Measurements from ENCODE around the gene ITFG1. TPM values are rescaled to one million over a fixed set of nuclear protein-coding genes. Genes with fewer than 3 reads are reported as not detected.

ITFG1 gene
- total RNA-seq, 1 experiment from 2014 or later, result 20.0 TPM

DNA sequence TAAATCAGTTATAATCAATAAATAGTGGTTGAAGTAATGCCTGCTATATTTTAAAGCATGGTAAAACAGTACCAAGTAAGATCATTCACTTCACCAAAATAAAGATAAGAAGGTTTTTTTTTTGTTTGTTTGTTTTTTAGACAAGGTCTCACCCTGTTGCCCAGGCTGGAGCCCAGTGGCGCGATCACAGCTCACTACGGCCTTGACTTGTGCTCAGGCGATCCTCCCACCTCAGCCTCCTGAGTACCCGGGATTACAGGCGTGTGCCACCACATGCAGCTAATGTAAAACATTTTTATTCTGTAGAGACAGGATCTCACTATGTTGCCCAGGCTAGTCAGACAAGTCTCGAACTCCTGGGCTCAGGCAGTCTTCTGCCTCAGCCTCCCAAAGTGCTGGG lies 232.6 kb downstream of the ITFG1 start:
- Histone ChIP-seq H3K9me3 (ENCODE audit: low read length) (no peaks in the 10 kb centered on the region), H2AFZ (ENCODE audit: low read length) (no peak overlapping the region), H3K9ac (ENCODE audit: low read length) (no peak overlapping the region), H3K4me3 (ENCODE audit: low read length) (no peak overlapping the region), H3K4me2 (ENCODE audit: low read length) (no peak overlapping the region), H3K27me3 (ENCODE audit: low read length) (no peaks in the 10 kb centered on the region), H3K9me2 (replicated peaks; ENCODE audit: low read length) (no peaks in the 10 kb centered on the region), H3K4me1 (ENCODE audit: insufficient read depth, low read length) (no peaks in the 10 kb centered on the region), H3K79me2 (ENCODE audit: low read length) (no peaks in the 10 kb centered on the region), H3K27ac (ENCODE audit: low read length) (no peak overlapping the region), H3K36me3 (ENCODE audit: low read depth, low read length) (no peaks in the 10 kb centered on the region), H4K20me1 (ENCODE audit: low read length) (no peaks in the 10 kb centered on the region), H3F3A (ENCODE audit: low read length, unreplicated experiment) (no peaks in the 10 kb centered on the region)
- TF ChIP-seq, protein P1, sequence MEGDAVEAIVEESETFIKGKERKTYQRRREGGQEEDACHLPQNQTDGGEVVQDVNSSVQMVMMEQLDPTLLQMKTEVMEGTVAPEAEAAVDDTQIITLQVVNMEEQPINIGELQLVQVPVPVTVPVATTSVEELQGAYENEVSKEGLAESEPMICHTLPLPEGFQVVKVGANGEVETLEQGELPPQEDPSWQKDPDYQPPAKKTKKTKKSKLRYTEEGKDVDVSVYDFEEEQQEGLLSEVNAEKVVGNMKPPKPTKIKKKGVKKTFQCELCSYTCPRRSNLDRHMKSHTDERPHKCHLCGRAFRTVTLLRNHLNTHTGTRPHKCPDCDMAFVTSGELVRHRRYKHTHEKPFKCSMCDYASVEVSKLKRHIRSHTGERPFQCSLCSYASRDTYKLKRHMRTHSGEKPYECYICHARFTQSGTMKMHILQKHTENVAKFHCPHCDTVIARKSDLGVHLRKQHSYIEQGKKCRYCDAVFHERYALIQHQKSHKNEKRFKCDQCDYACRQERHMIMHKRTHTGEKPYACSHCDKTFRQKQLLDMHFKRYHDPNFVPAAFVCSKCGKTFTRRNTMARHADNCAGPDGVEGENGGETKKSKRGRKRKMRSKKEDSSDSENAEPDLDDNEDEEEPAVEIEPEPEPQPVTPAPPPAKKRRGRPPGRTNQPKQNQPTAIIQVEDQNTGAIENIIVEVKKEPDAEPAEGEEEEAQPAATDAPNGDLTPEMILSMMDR (conservative IDR thresholded peaks at IDR 0.05; ENCODE audit: low read depth, low read length), result no peak
- TF ChIP-seq EZH2 (IDR thresholded peaks at IDR 0.05; ENCODE audit: low read length, unreplicated experiment) (no peak), EZH2phosphoT487 (IDR thresholded peaks at IDR 0.05; ENCODE audit: borderline replicate concordance, low read length) (no peak)
- ChIA-PET CTCF (no interaction called here), POLR2A (ENCODE audit: unreplicated experiment) (no interaction called here)
- intact Hi-C loops (cut with micrococcal nuclease), result no loop called here
- no peak for DNase-seq
- no peak for ATAC-seq
- no TSS peak for BruUV-seq (replicated peaks)

DNA sequence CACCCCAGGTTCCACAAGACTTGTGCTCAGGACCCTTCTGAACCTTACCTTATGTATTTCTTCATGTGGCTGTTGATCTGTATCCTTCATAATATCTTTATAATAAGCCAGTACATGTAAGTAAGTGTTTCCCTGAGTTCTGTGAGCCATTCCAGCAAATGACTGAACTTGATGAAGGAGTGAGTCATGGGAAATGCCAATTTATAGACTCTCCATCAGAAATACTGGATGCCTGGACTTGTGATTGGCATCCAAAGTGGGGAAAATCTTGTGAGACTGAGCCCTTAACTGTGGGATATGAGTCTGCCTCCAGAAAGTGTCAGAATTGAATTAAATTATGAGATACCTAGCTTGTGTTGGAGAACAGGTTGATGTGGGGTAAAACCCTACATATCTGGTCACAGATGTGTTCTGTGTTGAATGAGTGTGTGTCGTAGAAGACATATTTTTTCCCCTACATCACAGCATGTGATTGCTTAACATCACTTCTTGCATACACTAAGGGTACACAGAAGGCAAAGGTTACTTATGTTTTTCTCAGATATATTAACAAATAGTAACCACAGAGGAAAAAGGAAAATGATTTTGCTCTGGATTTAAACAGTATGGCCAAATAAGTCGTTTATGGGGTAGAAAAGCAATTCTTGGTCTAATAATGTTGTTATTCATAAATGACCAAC lies 247.0 kb downstream of the ITFG1 start:
- no peaks in the 10 kb centered on the region for H3K9me3 ChIP-seq (ENCODE audit: low read length)
- intact Hi-C loops (cut with micrococcal nuclease), result no loop called here
- no peaks in the 10 kb centered on the region for H3K9me2 ChIP-seq (replicated peaks; ENCODE audit: low read length)
- no peaks in the 10 kb centered on the region for H3K36me3 ChIP-seq (ENCODE audit: low read depth, low read length)
- no peak overlapping the region for H2AFZ ChIP-seq (ENCODE audit: low read length)
- ChIA-PET CTCF (no interaction called here), POLR2A (ENCODE audit: unreplicated experiment) (interaction anchor here (0.6 to 0.7 kb wide), 2 partner anchors 300 to 382 kb away, joined by 3 to 4 read pairs; no protein-coding TSS in a partner anchor)
- H3K9ac ChIP-seq (ENCODE audit: low read length), result no peak overlapping the region
- TF ChIP-seq, protein P1 (conservative IDR thresholded peaks at IDR 0.05; ENCODE audit: low read depth, low read length), result no peak
- no peak for TF ChIP-seq EZH2 (IDR thresholded peaks at IDR 0.05; ENCODE audit: low read length, unreplicated experiment)
- TF ChIP-seq EZH2phosphoT487 (IDR thresholded peaks at IDR 0.05; ENCODE audit: borderline replicate concordance, low read length), result no peak
- no peaks in the 10 kb centered on the region for H3K4me1 ChIP-seq (ENCODE audit: insufficient read depth, low read length)
- H3K27ac ChIP-seq (ENCODE audit: low read length), result no peak overlapping the region
- no peak overlapping the region for H3K4me2 ChIP-seq (ENCODE audit: low read length)
- BruUV-seq (replicated peaks), result no TSS peak
- H3K4me3 ChIP-seq (ENCODE audit: low read length), result no peak overlapping the region
- no peaks in the 10 kb centered on the region for H4K20me1 ChIP-seq (ENCODE audit: low read length)
- ATAC-seq (no peak), DNase-seq (no peak)
- no peaks in the 10 kb centered on the region for H3F3A ChIP-seq (ENCODE audit: low read length, unreplicated experiment)
- H3K79me2 ChIP-seq (ENCODE audit: low read length), result no peaks in the 10 kb centered on the region
- H3K27me3 ChIP-seq (ENCODE audit: low read length), result no peaks in the 10 kb centered on the region

DNA sequence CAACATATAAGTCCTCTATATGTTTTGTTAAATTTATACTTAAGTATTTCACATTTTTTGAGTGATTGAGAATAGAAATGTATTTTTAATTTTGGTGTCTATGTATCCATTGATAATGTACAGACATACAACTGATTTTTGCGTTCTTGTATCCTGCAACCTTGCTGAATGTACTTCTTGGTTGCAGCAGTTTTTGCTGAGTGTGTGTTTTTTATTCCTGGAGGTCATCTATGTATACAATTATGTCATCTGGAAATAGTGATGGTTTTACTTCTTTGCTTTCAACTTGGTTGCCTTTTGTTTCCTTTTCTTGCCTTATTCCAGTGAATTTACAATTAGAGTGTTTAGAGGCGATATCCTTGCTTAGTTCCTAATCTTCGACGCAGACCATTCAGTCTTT lies 249.6 kb downstream of the ITFG1 start:
- Histone ChIP-seq H3K79me2 (ENCODE audit: low read length) (no peaks in the 10 kb centered on the region), H3K36me3 (ENCODE audit: low read depth, low read length) (no peaks in the 10 kb centered on the region), H4K20me1 (ENCODE audit: low read length) (no peaks in the 10 kb centered on the region), H3K4me3 (ENCODE audit: low read length) (no peak overlapping the region), H3F3A (ENCODE audit: low read length, unreplicated experiment) (no peaks in the 10 kb centered on the region), H3K9me2 (replicated peaks; ENCODE audit: low read length) (no peaks in the 10 kb centered on the region), H2AFZ (ENCODE audit: low read length) (no peak overlapping the region), H3K9me3 (ENCODE audit: low read length) (no peaks in the 10 kb centered on the region), H3K4me1 (ENCODE audit: insufficient read depth, low read length) (no peaks in the 10 kb centered on the region), H3K9ac (ENCODE audit: low read length) (no peak overlapping the region), H3K27ac (ENCODE audit: low read length) (no peak overlapping the region), H3K27me3 (ENCODE audit: low read length) (no peaks in the 10 kb centered on the region), H3K4me2 (ENCODE audit: low read length) (no peak overlapping the region)
- ChIA-PET CTCF (no interaction called here), POLR2A (ENCODE audit: unreplicated experiment) (no interaction called here)
- DNase-seq (no peak), ATAC-seq (no peak)
- TF ChIP-seq EZH2phosphoT487 (IDR thresholded peaks at IDR 0.05; ENCODE audit: borderline replicate concordance, low read length) (no peak), EZH2 (IDR thresholded peaks at IDR 0.05; ENCODE audit: low read length, unreplicated experiment) (no peak)
- TF ChIP-seq, protein P1 (conservative IDR thresholded peaks at IDR 0.05; ENCODE audit: low read depth, low read length), result no peak
- no TSS peak for BruUV-seq (replicated peaks)
- intact Hi-C loops (cut with micrococcal nuclease), result no loop called here

Data from PC-3 (cell line).